Head of caudate nucleus (tissue), 42 donors: ENCODE measurements around the gene PPP6R1.

Source experiments
- DNase-seq, 42 donors: peaks; one replicate each; pipeline versions ENCODE4 v3.0.0 to v3.0.0-alpha.2; 2020 to 2021; ENCODE audit warnings: mixed read lengths in 7 of 42
- intact Hi-C: fragments of 100-400 bp; cut with DNase I; formaldehyde crosslinking; loops from one replicate; pipeline ENCODE4 v1.15.0; 2022

PPP6R1 gene

GRCh38 chr19:55258828-55259539 is at the start of gene PPP6R1:
Gene PPP6R1 (minus strand): TSS chr19:55259017. CDS start chr19:55247103, 11,914 bp downstream.
- intact Hi-C loops: no loop called here
- DNase-seq: peak; percentile 90 to 99 (median 97)

GRCh38 chr19:55308281-55308680 is 49.5 kb upstream of the PPP6R1 start:
- DNase-seq: peak in 1 of 42 donors; percentile 11
- intact Hi-C loops: no loop called here

GRCh38 chr19:55306712-55307111 is 47.9 kb upstream of the PPP6R1 start:
- intact Hi-C loops: no loop called here

GRCh38 chr19:55305983-55306562 is 47.3 kb upstream of the PPP6R1 start:
- intact Hi-C loops: no loop called here
- no peak for DNase-seq

More at GRCh38 chr19:55306712-55307111, 47.9 kb upstream of the PPP6R1 start:
- no peak for DNase-seq

- DNase-seq: peak in 11 of 42 donors; percentile 15 to 61 (median 36)
- intact Hi-C loops: no loop called here
Observed at GRCh38 chr19:55305491-55305890, 46.7 kb upstream of the PPP6R1 start.

GRCh38 chr19:55304980-55305379 is 46.2 kb upstream of the PPP6R1 start:
- DNase-seq: no peak
- intact Hi-C loops: loop anchor here (5.0 kb wide), 2 partner anchors 32 to 77 kb away; partner anchors contain the start of genes KMT5C and TMEM238

- intact Hi-C loops: loop anchor here (5.0 kb wide), 2 partner anchors 33 to 78 kb away; partner anchors contain the start of genes KMT5C and TMEM238
- no peak for DNase-seq
Observed at GRCh38 chr19:55304279-55304978, 45.6 kb upstream of the PPP6R1 start.

- intact Hi-C loops: loop anchor here (5.0 kb wide), 2 partner anchors 34 to 79 kb away; partner anchors contain the start of genes KMT5C and TMEM238
- DNase-seq: no peak
Observed at GRCh38 chr19:55303477-55303876, 44.7 kb upstream of the PPP6R1 start.

GRCh38 chr19:55302318-55302703 is 43.5 kb upstream of the PPP6R1 start:
- intact Hi-C loops: loop anchor here (5.0 kb wide), 2 partner anchors 35 to 80 kb away; partner anchors contain the start of genes KMT5C and TMEM238
- no peak for DNase-seq

- DNase-seq: peak; percentile 77 to 96 (median 90)
- intact Hi-C loops: loop anchor here (5.0 kb wide), 2 partner anchors 36 to 81 kb away; partner anchors contain the start of genes KMT5C and TMEM238
Observed at GRCh38 chr19:55301459-55302317, 42.9 kb upstream of the PPP6R1 start.

- intact Hi-C loops: loop anchor here (5.0 kb wide), 2 partner anchors 36 to 81 kb away; partner anchors contain the start of genes KMT5C and TMEM238
- DNase-seq: peak in 41 of 42 donors; percentile 29 to 88 (median 66)
Observed at GRCh38 chr19:55300886-55301458, 42.2 kb upstream of the PPP6R1 start.

GRCh38 chr19:55299991-55300390 is 41.2 kb upstream of the PPP6R1 start:
- intact Hi-C loops: loop anchor here (5.0 kb wide), 2 partner anchors 37 to 82 kb away; partner anchors contain the start of genes KMT5C and TMEM238
- DNase-seq: no peak

- intact Hi-C loops: no loop called here
- no peak for DNase-seq
Observed at GRCh38 chr19:55297267-55297666, 38.5 kb upstream of the PPP6R1 start.

GRCh38 chr19:55289117-55289796 is 30.4 kb upstream of the PPP6R1 start:
- peak in 4 of 42 donors; percentile 17 to 57 (median 22) for DNase-seq
- intact Hi-C loops: no loop called here

GRCh38 chr19:55287361-55288079 is 28.7 kb upstream of the PPP6R1 start:
- intact Hi-C loops: no loop called here
- peak; percentile 78 to 98 (median 94) for DNase-seq

GRCh38 chr19:55285229-55285890 is 26.5 kb upstream of the PPP6R1 start:
- intact Hi-C loops: no loop called here
- peak in 11 of 42 donors; percentile 17 to 64 (median 35) for DNase-seq
